Measurements from ENCODE around the gene ATP1A3.

DNA sequence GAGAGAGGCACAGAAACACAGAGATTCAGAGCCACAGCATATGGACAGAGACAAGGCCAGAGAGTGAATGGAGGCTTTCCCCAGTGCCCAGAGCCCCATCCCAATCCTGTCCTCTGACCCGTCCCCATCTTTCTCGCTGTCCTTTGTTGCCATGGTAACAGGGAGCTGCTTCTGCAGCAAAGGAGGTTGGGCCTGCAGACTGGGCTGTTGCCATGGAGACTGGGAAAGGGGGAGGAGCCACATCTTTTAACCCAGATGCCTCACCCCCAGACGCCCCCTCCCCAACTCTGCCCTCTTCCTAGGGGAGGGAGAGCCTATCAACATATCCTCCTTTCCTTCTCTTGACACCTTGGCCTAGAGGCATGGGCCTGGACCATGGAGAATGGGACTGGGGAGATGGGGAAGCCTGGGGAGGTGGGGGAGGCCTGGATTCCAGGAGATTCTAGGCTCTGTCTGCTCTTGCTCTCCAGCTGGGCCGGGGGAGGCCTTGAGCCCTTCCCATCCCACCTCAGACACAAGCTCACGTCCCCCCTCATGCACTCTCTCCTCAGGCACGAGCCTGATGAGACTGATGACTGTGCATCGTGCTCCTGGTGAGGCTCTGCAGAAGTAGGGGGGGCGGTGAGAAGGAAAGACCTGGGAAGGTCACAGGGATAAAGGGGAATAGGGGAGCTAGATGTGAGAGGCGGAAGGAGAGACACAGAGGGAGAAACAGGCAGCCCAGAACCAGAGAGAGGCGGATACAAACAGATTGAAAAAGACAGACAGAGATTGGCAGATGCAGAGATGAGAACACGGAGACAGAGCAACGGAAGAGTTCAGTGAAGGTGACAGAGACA, 2.1 kb upstream of the ATP1A3 start:
- TF ChIP-seq, protein P1, sequence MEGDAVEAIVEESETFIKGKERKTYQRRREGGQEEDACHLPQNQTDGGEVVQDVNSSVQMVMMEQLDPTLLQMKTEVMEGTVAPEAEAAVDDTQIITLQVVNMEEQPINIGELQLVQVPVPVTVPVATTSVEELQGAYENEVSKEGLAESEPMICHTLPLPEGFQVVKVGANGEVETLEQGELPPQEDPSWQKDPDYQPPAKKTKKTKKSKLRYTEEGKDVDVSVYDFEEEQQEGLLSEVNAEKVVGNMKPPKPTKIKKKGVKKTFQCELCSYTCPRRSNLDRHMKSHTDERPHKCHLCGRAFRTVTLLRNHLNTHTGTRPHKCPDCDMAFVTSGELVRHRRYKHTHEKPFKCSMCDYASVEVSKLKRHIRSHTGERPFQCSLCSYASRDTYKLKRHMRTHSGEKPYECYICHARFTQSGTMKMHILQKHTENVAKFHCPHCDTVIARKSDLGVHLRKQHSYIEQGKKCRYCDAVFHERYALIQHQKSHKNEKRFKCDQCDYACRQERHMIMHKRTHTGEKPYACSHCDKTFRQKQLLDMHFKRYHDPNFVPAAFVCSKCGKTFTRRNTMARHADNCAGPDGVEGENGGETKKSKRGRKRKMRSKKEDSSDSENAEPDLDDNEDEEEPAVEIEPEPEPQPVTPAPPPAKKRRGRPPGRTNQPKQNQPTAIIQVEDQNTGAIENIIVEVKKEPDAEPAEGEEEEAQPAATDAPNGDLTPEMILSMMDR (IDR thresholded peaks at IDR 0.05), result no peak
- TF ChIP-seq POLR2A (IDR thresholded peaks at IDR 0.05) (no peak), EP300 (IDR thresholded peaks at IDR 0.05) (no peak), POLR2AphosphoS5 (IDR thresholded peaks at IDR 0.05) (no peak)

All from stomach (tissue), 4 donors.